Osteoblast (primary cell): ENCODE measurements around the gene CAMK2A. TPM values are rescaled to one million over a fixed set of nuclear protein-coding genes. Genes with fewer than 3 reads are reported as not detected.

ENCODE experiments used
- DNase-seq: peaks from one replicate; pipeline ENCODE4 v3.0.0; 2011; ENCODE audit warnings: low spot score, mixed read lengths; ENCODE audit not compliant: insufficient read length; ENCODE audit errors: missing footprints
- H2AFZ ChIP-seq: 2 replicates; pipeline ENCODE4 v1.6.0; 2011; ENCODE audit warnings: mild to moderate bottlenecking, low read length
- H3K27ac ChIP-seq: 2 replicates; pipeline ENCODE4 v1.5.1; 2011; ENCODE audit warnings: mild to moderate bottlenecking, low read depth, low read length, moderate library complexity
- H3K27me3 ChIP-seq: 2 replicates; pipeline ENCODE4 v1.6.0; 2012; ENCODE audit warnings: mild to moderate bottlenecking, control low read depth, inconsistent platforms, low read length, moderate library complexity; ENCODE audit not compliant: insufficient read depth
- H3K36me3 ChIP-seq: 2 replicates; pipeline ENCODE4 v1.5.1; 2011; ENCODE audit warnings: mild to moderate bottlenecking, low read length, control low read depth, moderate library complexity; ENCODE audit not compliant: insufficient read depth
- H3K4me1 ChIP-seq: 2 replicates; pipeline ENCODE4 v1.5.1; 2011; ENCODE audit warnings: mild to moderate bottlenecking, low read length, control low read depth, moderate library complexity; ENCODE audit not compliant: insufficient read depth
- H3K4me2 ChIP-seq: 2 replicates; pipeline ENCODE4 v1.6.0; 2011; ENCODE audit warnings: mild to moderate bottlenecking, low read length; ENCODE audit not compliant: insufficient read depth
- H3K4me3 ChIP-seq: fragments of 200-600 bp; sonication (generic); 3 replicates; pipeline ENCODE4 v1.5.1; 2012; ENCODE audit warnings: mild to moderate bottlenecking, low read length, inconsistent platforms; ENCODE audit not compliant: insufficient read depth
- H3K79me2 ChIP-seq: 2 replicates; pipeline ENCODE4 v1.6.0; 2012; ENCODE audit warnings: mild to moderate bottlenecking, low read length, control low read depth, inconsistent platforms; ENCODE audit not compliant: insufficient read depth
- H3K9me3 ChIP-seq: 2 replicates; pipeline ENCODE4 v1.5.1; 2011; ENCODE audit warnings: low read depth, low read length, control low read depth
- H4K20me1 ChIP-seq: 2 replicates; pipeline ENCODE4 v1.6.0; 2012; ENCODE audit warnings: mild to moderate bottlenecking, low read length, control low read depth; ENCODE audit not compliant: insufficient read depth
- total RNA-seq: library from RNA; depleted of rRNA; stranded (reverse); fragments of >200 nt; gene quantifications from 2 replicates; pipeline ENCODE4 v1.2.3, GENCODE V29; 2012
- TF ChIP-seq, protein P1 (sequence below): IDR thresholded peaks from 2 replicates; pipeline ENCODE4 v1.5.1; 2011; ENCODE audit warnings: mild to moderate bottlenecking, low read depth, low read length, moderate library complexity; ENCODE audit errors: extremely low read depth

The CAMK2A gene
- total RNA-seq, 1 donor = 0.36 TPM

DNA sequence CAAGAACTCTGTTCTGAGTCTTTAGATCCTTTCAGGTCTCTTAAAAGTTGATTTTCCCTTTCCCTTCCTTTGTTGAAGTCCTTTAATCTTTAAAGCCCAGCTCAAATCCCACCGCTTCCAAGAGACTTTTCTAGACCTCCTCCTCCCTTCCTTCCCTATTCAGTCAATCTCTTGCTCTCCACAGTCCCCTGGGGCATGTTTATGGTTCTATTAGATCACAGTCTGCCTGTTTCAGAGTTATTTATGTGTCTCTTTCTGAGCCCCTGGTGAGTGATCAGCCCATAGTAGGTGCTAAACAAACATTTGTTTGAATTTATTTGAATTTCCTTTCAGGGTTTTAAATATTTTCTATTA, 20.3 kb upstream of the CAMK2A start:
- no peak overlapping the region for H2AFZ ChIP-seq
- no peak for DNase-seq
- no peaks in the 10 kb centered on the region for H3K9me3 ChIP-seq
- H3K4me3 ChIP-seq = no peak overlapping the region
- H3K27ac ChIP-seq = no peak overlapping the region
- no peaks in the 10 kb centered on the region for H3K36me3 ChIP-seq
- no peaks in the 10 kb centered on the region for H3K4me1 ChIP-seq
- no peak overlapping the region for H3K4me2 ChIP-seq
- no peaks in the 10 kb centered on the region for H3K79me2 ChIP-seq
- no peaks in the 10 kb centered on the region for H4K20me1 ChIP-seq
- TF ChIP-seq, protein P1, sequence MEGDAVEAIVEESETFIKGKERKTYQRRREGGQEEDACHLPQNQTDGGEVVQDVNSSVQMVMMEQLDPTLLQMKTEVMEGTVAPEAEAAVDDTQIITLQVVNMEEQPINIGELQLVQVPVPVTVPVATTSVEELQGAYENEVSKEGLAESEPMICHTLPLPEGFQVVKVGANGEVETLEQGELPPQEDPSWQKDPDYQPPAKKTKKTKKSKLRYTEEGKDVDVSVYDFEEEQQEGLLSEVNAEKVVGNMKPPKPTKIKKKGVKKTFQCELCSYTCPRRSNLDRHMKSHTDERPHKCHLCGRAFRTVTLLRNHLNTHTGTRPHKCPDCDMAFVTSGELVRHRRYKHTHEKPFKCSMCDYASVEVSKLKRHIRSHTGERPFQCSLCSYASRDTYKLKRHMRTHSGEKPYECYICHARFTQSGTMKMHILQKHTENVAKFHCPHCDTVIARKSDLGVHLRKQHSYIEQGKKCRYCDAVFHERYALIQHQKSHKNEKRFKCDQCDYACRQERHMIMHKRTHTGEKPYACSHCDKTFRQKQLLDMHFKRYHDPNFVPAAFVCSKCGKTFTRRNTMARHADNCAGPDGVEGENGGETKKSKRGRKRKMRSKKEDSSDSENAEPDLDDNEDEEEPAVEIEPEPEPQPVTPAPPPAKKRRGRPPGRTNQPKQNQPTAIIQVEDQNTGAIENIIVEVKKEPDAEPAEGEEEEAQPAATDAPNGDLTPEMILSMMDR = no peak
- no peaks in the 10 kb centered on the region for H3K27me3 ChIP-seq

DNA sequence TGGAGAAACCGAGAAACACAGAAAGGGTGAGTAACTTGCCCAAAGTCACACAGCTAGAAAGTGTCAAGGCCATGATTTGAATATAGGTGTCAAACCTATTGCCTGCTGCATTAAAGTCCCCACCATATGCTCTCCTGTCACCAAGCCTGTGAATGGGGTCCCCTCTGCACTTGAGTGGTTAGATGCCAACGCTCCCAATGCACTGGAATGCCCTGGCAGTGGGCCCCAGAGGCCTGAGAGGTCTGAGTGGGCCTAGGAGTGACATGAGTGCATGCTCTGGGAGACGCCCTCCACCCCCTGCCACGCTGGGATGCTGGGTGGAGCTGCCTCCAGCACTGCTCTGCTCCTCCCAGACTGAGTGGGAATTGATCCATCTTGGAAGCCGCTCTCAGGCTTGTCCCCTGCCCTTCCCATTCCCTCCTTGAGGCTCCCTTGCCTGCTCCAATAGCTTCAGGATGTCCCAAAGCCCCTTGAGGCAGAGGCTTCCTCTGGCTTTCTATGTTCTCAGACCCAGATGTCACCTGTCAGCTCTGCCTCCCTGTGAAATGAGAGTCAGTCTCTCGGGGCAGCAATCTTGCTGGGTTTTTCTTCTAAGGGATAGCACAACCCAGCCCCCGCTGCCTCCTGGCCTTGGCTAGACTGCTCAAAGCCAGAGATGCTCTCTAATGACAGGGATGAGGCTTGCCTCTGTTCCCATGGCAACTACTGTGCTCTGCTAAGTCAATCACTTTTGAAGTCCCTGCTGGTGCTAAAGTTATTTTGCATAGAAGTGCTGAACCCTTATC, 19.7 kb upstream of the CAMK2A start:
- TF ChIP-seq, protein P1 = no peak

DNA sequence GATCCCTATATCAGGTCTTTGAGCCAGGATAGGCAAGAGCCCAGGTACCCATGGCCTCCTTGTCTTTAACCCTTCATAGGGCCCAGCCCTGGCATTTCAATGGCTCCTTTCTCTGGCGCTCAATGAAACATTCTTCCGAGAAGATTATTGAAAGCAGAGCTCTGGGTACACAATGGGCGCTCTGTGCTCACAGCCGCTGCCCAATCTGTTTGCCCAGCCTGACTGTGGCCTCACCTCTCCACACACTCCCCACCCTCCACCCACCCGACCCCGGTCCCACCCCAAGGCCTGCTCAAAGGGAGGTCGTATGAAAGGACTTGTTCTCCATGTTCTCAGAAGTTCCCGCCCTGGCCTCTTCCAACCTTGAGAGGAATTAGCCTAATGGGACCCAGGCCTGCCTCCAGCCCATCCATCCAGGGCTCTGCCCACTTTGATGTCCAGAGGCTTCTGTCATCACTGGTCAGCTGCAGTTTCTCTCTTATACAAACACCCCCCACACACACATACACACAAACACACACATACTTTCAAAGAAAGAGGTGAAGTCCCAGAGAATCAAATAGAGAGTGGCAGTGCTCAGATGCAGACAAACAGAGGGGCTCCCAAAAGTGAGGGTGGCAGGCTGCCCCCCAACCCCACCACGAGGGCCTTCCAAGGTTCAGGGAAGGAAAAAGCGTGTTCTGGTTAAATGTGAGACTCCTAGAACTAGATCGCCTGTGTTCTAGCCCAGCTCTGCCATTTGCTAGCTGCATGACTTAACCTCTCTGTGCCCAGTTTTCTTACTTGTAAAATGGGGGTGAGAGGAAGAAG, 18.2 kb upstream of the CAMK2A start:
- no peaks in the 10 kb centered on the region for H4K20me1 ChIP-seq
- TF ChIP-seq, protein P1 = no peak
- H3K4me1 ChIP-seq = peaks cover 5% of the 10 kb centered on the region
- H3K4me2 ChIP-seq = no peak overlapping the region
- no peak overlapping the region for H3K4me3 ChIP-seq
- no peaks in the 10 kb centered on the region for H3K9me3 ChIP-seq
- no peaks in the 10 kb centered on the region for H3K79me2 ChIP-seq
- H3K27ac ChIP-seq = no peak overlapping the region
- H3K27me3 ChIP-seq = no peaks in the 10 kb centered on the region
- DNase-seq = no peak
- no peak overlapping the region for H2AFZ ChIP-seq
- H3K36me3 ChIP-seq = no peaks in the 10 kb centered on the region

More for the DNA sequence above, 19.7 kb upstream of the CAMK2A start:
- no peak for DNase-seq
- no peak overlapping the region for H3K4me2 ChIP-seq
- H3K9me3 ChIP-seq = no peaks in the 10 kb centered on the region
- H3K36me3 ChIP-seq = no peaks in the 10 kb centered on the region
- no peaks in the 10 kb centered on the region for H3K4me1 ChIP-seq
- H3K27me3 ChIP-seq = no peaks in the 10 kb centered on the region
- no peak overlapping the region for H2AFZ ChIP-seq
- H3K27ac ChIP-seq = no peak overlapping the region
- no peak overlapping the region for H3K4me3 ChIP-seq
- no peaks in the 10 kb centered on the region for H4K20me1 ChIP-seq
- H3K79me2 ChIP-seq = no peaks in the 10 kb centered on the region

GRCh38 chr5:150306775-150307174, 17.2 kb upstream of the CAMK2A start:
- Histone ChIP-seq H3K9me3 (no peaks in the 10 kb centered on the region), H3K4me1 (peaks cover 7% of the 10 kb centered on the region), H3K4me2 (no peak overlapping the region), H3K27me3 (no peaks in the 10 kb centered on the region), H3K36me3 (no peaks in the 10 kb centered on the region), H4K20me1 (no peaks in the 10 kb centered on the region), H3K4me3 (no peak overlapping the region), H3K27ac (no peak overlapping the region), H3K79me2 (no peaks in the 10 kb centered on the region), H2AFZ (no peak overlapping the region)
- TF ChIP-seq, protein P1 = no peak
- no peak for DNase-seq
